Measurements from ENCODE around the gene DSP.

Gene DSP

GRCh38 chr6:7578516-7578915 is 37.0 kb downstream of the DSP start:
- no peak overlapping the region for H3K4me3 ChIP-seq (ENCODE audit: low read depth, low read length)
- no peak for DNase-seq (ENCODE audit: low read depth)
- TF ChIP-seq CTCF (IDR thresholded peaks at IDR 0.05; ENCODE audit: control insufficient read depth, extremely low read depth, insufficient read depth), result no peak

DNA sequence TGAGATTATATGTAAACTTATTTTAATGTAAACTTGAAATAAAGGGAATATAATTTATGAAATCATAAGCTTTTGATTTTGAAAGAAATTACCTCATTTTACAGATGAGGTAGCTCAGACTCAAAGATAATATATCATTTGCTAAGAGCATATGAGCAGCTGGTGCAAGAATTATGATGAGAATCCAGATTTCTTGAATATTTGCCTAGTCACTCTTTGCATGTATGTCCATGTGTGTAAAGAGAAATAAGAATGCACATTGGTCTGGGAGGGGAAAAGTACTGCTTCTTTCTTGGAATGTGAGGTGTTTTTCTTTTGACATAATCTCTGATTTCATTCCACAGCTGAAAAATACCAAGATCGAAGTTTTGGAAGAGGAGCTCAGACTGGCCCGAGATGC is 37.5 kb downstream of the DSP start:
- no peak overlapping the region for H3K4me3 ChIP-seq (ENCODE audit: low read depth, low read length)
- DNase-seq (ENCODE audit: low read depth), result no peak
- no peak for TF ChIP-seq CTCF (IDR thresholded peaks at IDR 0.05; ENCODE audit: control insufficient read depth, extremely low read depth, insufficient read depth)

DNA sequence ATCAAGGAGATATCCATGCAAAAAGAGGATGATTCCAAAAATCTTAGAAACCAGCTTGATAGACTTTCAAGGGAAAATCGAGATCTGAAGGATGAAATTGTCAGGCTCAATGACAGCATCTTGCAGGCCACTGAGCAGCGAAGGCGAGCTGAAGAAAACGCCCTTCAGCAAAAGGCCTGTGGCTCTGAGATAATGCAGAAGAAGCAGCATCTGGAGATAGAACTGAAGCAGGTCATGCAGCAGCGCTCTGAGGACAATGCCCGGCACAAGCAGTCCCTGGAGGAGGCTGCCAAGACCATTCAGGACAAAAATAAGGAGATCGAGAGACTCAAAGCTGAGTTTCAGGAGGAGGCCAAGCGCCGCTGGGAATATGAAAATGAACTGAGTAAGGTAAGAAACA is 38.4 kb downstream of the DSP start:
- no peak for DNase-seq (ENCODE audit: low read depth)
- no peak overlapping the region for H3K4me3 ChIP-seq (ENCODE audit: low read depth, low read length)
- TF ChIP-seq CTCF (IDR thresholded peaks at IDR 0.05; ENCODE audit: control insufficient read depth, extremely low read depth, insufficient read depth), result no peak

DNA sequence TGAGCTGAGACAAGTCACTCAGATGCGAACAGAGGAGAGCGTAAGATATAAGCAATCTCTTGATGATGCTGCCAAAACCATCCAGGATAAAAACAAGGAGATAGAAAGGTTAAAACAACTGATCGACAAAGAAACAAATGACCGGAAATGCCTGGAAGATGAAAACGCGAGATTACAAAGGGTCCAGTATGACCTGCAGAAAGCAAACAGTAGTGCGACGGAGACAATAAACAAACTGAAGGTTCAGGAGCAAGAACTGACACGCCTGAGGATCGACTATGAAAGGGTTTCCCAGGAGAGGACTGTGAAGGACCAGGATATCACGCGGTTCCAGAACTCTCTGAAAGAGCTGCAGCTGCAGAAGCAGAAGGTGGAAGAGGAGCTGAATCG is 39.1 kb downstream of the DSP start:
- H3K4me3 ChIP-seq (ENCODE audit: low read depth, low read length), result no peak overlapping the region
- no peak for DNase-seq (ENCODE audit: low read depth)
- no peak for TF ChIP-seq CTCF (IDR thresholded peaks at IDR 0.05; ENCODE audit: control insufficient read depth, extremely low read depth, insufficient read depth)

- no peak for DNase-seq (ENCODE audit: low read depth)
- no peak overlapping the region for H3K4me3 ChIP-seq (ENCODE audit: low read depth, low read length)
- no peak for TF ChIP-seq CTCF (IDR thresholded peaks at IDR 0.05; ENCODE audit: control insufficient read depth, extremely low read depth, insufficient read depth)
Measured at GRCh38 chr6:7580927-7581618, 39.6 kb downstream of the DSP start.

- no peak overlapping the region for H3K4me3 ChIP-seq (ENCODE audit: low read depth, low read length)
- no peak for TF ChIP-seq CTCF (IDR thresholded peaks at IDR 0.05; ENCODE audit: control insufficient read depth, extremely low read depth, insufficient read depth)
- no peak for DNase-seq (ENCODE audit: low read depth)
Measured at GRCh38 chr6:7585287-7585930, 43.9 kb downstream of the DSP start.

All from LNCaP clone FGC (cell line).